SK-N-SH treated with all-trans-retinoic acid at 6 μM for 48 hours (cell line): ENCODE measurements around the gene CHST11.

Experiments
- ATAC-seq: fragments of 200-7000 bp; cut with Tn5 transposase; 3 replicates; pipeline ENCODE4 v1.9.1; 2020; ENCODE audit warnings: mild to moderate bottlenecking, moderate library complexity
- ARNTL ChIP-seq: fragments of 450-650 bp; formaldehyde crosslinking; IDR thresholded peaks from 2 replicates; pipeline ENCODE4 v1.5.0; 2020; ENCODE audit warnings: low read depth, mild to moderate bottlenecking, moderate library complexity, borderline replicate concordance
- BACH2 ChIP-seq: fragments of 250-450 bp; sonication (Bioruptor Pico); IDR thresholded peaks from 2 replicates; pipeline ENCODE4 v1.9.0; 2021; ENCODE audit warnings: mild to moderate bottlenecking, borderline replicate concordance
- ESRRG ChIP-seq: fragments of 250-450 bp; sonication (Bioruptor Pico); IDR thresholded peaks from 2 replicates; pipeline ENCODE4 v1.6.1; 2021; ENCODE audit warnings: mild to moderate bottlenecking
- GLIS3 ChIP-seq: fragments of 250-450 bp; sonication (Bioruptor Pico); IDR thresholded peaks from 2 replicates; pipeline ENCODE4 v1.5.0; 2020; ENCODE audit warnings: mild to moderate bottlenecking, moderate library complexity
- ISL1 ChIP-seq: fragments of 250-450 bp; sonication (Bioruptor Pico); IDR thresholded peaks from 2 replicates; pipeline ENCODE4 v2.1.2; 2022; ENCODE audit warnings: mild to moderate bottlenecking, moderate library complexity
- OSR1 ChIP-seq: fragments of 250-450 bp; sonication (Bioruptor Pico); IDR thresholded peaks from 2 replicates; pipeline ENCODE4 v1.8.0; 2022; ENCODE audit warnings: moderate library complexity, mild to moderate bottlenecking, inconsistent platforms
- PPARA ChIP-seq: fragments of 250-450 bp; sonication (Bioruptor Pico); IDR thresholded peaks from 2 replicates; pipeline ENCODE4 v1.5.0; 2020; ENCODE audit warnings: mild to moderate bottlenecking, borderline replicate concordance
- RARB ChIP-seq: fragments of 250-450 bp; sonication (Bioruptor Pico); IDR thresholded peaks from 2 replicates; pipeline ENCODE4 v1.8.0; 2021; ENCODE audit warnings: mild to moderate bottlenecking, moderate library complexity
- SNAI2 ChIP-seq: fragments of 250-450 bp; sonication (Bioruptor Pico); IDR thresholded peaks from 2 replicates; pipeline ENCODE4 v1.5.0; 2020; ENCODE audit warnings: mild to moderate bottlenecking, moderate library complexity
- TCF4 ChIP-seq: fragments of 250-450 bp; sonication (Bioruptor Pico); IDR thresholded peaks from 2 replicates; pipeline ENCODE4 v1.8.0; 2021; ENCODE audit warnings: mild to moderate bottlenecking, moderate library complexity, borderline replicate concordance
- TOX ChIP-seq: fragments of 250-450 bp; sonication (Bioruptor Pico); IDR thresholded peaks from 2 replicates; pipeline ENCODE4 v1.8.0; 2021; ENCODE audit warnings: mild to moderate bottlenecking, moderate library complexity, borderline replicate concordance
- ZC3H10 ChIP-seq: fragments of 250-450 bp; sonication (Bioruptor Pico); IDR thresholded peaks from 2 replicates; pipeline ENCODE4 v1.5.1; 2021; ENCODE audit warnings: mild to moderate bottlenecking, moderate library complexity
- ZFP30 ChIP-seq: fragments of 450-650 bp; formaldehyde crosslinking; IDR thresholded peaks from 2 replicates; pipeline ENCODE4 v1.5.0; 2022; ENCODE audit warnings: mild to moderate bottlenecking, moderate library complexity
- ZNF565 ChIP-seq: fragments of 450-650 bp; formaldehyde crosslinking; conservative IDR thresholded peaks from 2 replicates; pipeline ENCODE4 v1.5.0; 2020; ENCODE audit warnings: low read depth, mild to moderate bottlenecking, moderate library complexity
- ZNF8 ChIP-seq: fragments of 450-650 bp; formaldehyde crosslinking; IDR thresholded peaks from 2 replicates; pipeline ENCODE4 v1.5.0; 2020; ENCODE audit warnings: mild to moderate bottlenecking, moderate library complexity
- TF ChIP-seq, protein P1 (sequence below): fragments of 250-450 bp; sonication (Bioruptor Pico); IDR thresholded peaks from 2 replicates; pipeline ENCODE4 v1.5.0; 2020; ENCODE audit warnings: mild to moderate bottlenecking, moderate library complexity
- TF ChIP-seq, protein P2 (sequence below): fragments of 250-450 bp; sonication (Bioruptor Pico); IDR thresholded peaks from 2 replicates; pipeline ENCODE4 v1.5.1; 2021; ENCODE audit warnings: mild to moderate bottlenecking, moderate library complexity
- TF ChIP-seq, protein P3 (sequence below): fragments of 250-450 bp; sonication (Bioruptor Pico); IDR thresholded peaks from 2 replicates; pipeline ENCODE4 v1.5.1; 2020; ENCODE audit warnings: low read depth, mild to moderate bottlenecking, moderate library complexity
- TF ChIP-seq, protein P4 (sequence below): fragments of 250-450 bp; sonication (Bioruptor Pico); IDR thresholded peaks from 2 replicates; pipeline ENCODE4 v1.8.0; 2020; ENCODE audit warnings: mild to moderate bottlenecking, moderate library complexity, borderline replicate concordance
- TF ChIP-seq, protein P5 (sequence below): fragments of 250-450 bp; sonication (Bioruptor Pico); IDR thresholded peaks from 2 replicates; pipeline ENCODE4 v1.8.0; 2021; ENCODE audit warnings: low read depth, mild to moderate bottlenecking, moderate library complexity, borderline replicate concordance

The CHST11 gene

DNA sequence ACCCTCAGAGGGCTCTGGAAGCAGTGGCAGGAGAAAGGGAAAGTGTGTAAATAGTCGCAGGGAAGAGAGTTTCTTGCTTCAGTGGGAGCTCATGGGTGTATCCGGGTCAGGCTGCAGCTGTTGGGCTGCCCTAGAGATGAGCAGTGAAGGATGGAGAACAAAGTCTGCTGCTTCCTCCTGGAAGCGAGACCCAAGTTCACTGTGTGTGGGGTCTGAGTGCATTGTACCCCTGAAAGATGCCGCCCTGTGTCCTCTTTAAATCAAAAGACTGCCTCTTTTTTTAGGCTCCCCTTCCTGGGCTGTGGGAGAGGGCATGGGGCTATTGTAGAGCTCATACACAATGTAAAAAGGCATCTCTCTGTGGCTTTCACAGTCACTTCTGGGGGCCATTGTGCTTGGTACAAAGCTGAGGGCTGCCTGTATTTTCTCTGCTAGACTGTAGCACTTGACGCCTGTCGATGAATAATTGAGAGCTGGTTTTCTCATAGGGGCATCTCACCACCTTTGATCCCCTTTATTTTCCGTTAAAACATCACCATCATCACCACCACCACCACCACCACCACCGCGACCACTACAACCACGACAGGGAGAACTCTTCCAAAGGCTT lies 16.7 kb downstream of the CHST11 start:
- no peak for ATAC-seq
- TF ChIP-seq GLIS3 (no peak), ARNTL (CRISPR knock-in tag) (no peak), TCF4 (CRISPR knock-in tag) (no peak), OSR1 (no peak), RARB (CRISPR knock-in tag) (no peak), TOX (CRISPR knock-in tag) (no peak), PPARA (CRISPR knock-in tag) (no peak), BACH2 (CRISPR knock-in tag) (no peak), SNAI2 (CRISPR knock-in tag) (no peak)
- TF ChIP-seq, protein P1, sequence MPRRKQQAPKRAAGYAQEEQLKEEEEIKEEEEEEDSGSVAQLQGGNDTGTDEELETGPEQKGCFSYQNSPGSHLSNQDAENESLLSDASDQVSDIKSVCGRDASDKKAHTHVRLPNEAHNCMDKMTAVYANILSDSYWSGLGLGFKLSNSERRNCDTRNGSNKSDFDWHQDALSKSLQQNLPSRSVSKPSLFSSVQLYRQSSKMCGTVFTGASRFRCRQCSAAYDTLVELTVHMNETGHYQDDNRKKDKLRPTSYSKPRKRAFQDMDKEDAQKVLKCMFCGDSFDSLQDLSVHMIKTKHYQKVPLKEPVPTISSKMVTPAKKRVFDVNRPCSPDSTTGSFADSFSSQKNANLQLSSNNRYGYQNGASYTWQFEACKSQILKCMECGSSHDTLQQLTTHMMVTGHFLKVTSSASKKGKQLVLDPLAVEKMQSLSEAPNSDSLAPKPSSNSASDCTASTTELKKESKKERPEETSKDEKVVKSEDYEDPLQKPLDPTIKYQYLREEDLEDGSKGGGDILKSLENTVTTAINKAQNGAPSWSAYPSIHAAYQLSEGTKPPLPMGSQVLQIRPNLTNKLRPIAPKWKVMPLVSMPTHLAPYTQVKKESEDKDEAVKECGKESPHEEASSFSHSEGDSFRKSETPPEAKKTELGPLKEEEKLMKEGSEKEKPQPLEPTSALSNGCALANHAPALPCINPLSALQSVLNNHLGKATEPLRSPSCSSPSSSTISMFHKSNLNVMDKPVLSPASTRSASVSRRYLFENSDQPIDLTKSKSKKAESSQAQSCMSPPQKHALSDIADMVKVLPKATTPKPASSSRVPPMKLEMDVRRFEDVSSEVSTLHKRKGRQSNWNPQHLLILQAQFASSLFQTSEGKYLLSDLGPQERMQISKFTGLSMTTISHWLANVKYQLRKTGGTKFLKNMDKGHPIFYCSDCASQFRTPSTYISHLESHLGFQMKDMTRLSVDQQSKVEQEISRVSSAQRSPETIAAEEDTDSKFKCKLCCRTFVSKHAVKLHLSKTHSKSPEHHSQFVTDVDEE (CRISPR knock-in tag) = no peak
- TF ChIP-seq, protein P2, sequence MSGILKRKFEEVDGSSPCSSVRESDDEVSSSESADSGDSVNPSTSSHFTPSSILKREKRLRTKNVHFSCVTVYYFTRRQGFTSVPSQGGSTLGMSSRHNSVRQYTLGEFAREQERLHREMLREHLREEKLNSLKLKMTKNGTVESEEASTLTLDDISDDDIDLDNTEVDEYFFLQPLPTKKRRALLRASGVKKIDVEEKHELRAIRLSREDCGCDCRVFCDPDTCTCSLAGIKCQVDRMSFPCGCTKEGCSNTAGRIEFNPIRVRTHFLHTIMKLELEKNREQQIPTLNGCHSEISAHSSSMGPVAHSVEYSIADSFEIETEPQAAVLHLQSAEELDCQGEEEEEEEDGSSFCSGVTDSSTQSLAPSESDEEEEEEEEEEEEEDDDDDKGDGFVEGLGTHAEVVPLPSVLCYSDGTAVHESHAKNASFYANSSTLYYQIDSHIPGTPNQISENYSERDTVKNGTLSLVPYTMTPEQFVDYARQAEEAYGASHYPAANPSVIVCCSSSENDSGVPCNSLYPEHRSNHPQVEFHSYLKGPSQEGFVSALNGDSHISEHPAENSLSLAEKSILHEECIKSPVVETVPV = no peak
- TF ChIP-seq, protein P3, sequence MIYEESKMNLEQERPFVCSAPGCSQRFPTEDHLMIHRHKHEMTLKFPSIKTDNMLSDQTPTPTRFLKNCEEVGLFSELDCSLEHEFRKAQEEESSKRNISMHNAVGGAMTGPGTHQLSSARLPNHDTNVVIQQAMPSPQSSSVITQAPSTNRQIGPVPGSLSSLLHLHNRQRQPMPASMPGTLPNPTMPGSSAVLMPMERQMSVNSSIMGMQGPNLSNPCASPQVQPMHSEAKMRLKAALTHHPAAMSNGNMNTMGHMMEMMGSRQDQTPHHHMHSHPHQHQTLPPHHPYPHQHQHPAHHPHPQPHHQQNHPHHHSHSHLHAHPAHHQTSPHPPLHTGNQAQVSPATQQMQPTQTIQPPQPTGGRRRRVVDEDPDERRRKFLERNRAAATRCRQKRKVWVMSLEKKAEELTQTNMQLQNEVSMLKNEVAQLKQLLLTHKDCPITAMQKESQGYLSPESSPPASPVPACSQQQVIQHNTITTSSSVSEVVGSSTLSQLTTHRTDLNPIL (CRISPR knock-in tag) = no peak

DNA sequence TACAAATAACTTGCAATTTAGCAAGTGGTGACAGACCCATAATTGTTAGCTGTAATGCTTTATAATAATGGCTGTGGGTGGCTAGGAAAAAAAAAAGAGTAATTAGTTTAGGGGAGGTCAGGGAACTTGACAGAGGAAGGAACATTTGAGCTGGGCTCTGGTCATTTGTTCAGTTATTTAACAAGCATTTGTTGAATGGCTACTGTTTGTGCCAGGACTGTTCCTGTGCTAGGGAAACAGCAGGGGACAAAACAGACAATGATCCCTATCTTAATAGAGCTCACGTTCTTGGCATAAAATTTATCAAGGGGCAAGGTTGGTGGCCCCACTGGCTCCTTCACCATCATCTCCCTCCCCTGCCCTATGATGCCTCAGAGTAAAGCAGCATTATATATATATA lies 18.5 kb downstream of the CHST11 start:
- TF ChIP-seq TCF4 (CRISPR knock-in tag) (no peak), RARB (CRISPR knock-in tag) (no peak), TOX (CRISPR knock-in tag) (no peak), PPARA (CRISPR knock-in tag) (no peak), ZC3H10 (CRISPR knock-in tag) (no peak), ZFP30 (CRISPR knock-in tag) (no peak), ARNTL (CRISPR knock-in tag) (no peak), OSR1 (no peak), ISL1 (CRISPR knock-in tag) (no peak), ESRRG (no peak), ZNF565 (CRISPR knock-in tag) (no peak), ZNF8 (no peak)
- TF ChIP-seq, protein P2 = no peak
- TF ChIP-seq, protein P4, sequence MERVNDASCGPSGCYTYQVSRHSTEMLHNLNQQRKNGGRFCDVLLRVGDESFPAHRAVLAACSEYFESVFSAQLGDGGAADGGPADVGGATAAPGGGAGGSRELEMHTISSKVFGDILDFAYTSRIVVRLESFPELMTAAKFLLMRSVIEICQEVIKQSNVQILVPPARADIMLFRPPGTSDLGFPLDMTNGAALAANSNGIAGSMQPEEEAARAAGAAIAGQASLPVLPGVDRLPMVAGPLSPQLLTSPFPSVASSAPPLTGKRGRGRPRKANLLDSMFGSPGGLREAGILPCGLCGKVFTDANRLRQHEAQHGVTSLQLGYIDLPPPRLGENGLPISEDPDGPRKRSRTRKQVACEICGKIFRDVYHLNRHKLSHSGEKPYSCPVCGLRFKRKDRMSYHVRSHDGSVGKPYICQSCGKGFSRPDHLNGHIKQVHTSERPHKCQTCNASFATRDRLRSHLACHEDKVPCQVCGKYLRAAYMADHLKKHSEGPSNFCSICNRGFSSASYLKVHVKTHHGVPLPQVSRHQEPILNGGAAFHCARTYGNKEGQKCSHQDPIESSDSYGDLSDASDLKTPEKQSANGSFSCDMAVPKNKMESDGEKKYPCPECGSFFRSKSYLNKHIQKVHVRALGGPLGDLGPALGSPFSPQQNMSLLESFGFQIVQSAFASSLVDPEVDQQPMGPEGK (CRISPR knock-in tag) = no peak
- TF ChIP-seq, protein P3 (CRISPR knock-in tag) = no peak
- TF ChIP-seq, protein P5, sequence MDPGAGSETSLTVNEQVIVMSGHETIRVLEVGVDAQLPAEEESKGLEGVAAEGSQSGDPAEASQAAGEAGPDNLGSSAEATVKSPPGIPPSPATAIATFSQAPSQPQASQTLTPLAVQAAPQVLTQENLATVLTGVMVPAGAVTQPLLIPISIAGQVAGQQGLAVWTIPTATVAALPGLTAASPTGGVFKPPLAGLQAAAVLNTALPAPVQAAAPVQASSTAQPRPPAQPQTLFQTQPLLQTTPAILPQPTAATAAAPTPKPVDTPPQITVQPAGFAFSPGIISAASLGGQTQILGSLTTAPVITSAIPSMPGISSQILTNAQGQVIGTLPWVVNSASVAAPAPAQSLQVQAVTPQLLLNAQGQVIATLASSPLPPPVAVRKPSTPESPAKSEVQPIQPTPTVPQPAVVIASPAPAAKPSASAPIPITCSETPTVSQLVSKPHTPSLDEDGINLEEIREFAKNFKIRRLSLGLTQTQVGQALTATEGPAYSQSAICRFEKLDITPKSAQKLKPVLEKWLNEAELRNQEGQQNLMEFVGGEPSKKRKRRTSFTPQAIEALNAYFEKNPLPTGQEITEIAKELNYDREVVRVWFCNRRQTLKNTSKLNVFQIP (CRISPR knock-in tag) = no peak
- TF ChIP-seq, protein P1 (CRISPR knock-in tag) = no peak
- TF ChIP-seq, all 23 proteins: peak for 0
- no peak for ATAC-seq
